ENCODE data around the gene HECTD4. TPM values are rescaled to one million over a fixed set of nuclear protein-coding genes. Genes with fewer than 3 reads are reported as not detected.

The HECTD4 gene
- total RNA-seq, 2 experiments from 2014 or later, result 37.5 to 39.4 TPM

- Mint-ChIP-seq H3K27ac (no peak overlapping the region), H3K4me1 (peaks cover 4% of the 10 kb centered on the region), H3K9me3 (no peaks in the 10 kb centered on the region), H3K27me3 (no peaks in the 10 kb centered on the region), H3K36me3 (ENCODE audit: low read depth) (peaks cover 12% of the 10 kb centered on the region), H3K4me3 (no peak overlapping the region)
- DNase-seq, result no peak
- POLR2A ChIA-PET, result no interaction called here
- CTCF ChIA-PET, result no interaction called here
Observed at GRCh38 chr12:112321245-112321644, 61.0 kb downstream of the HECTD4 start.

GRCh38 chr12:112319395-112319794, 62.8 kb downstream of the HECTD4 start:
- DNase-seq, result no peak
- ChIA-PET POLR2A (no interaction called here), CTCF (no interaction called here)
- H3K4me1 Mint-ChIP-seq, result peaks cover 4% of the 10 kb centered on the region
- H3K9me3 Mint-ChIP-seq, result no peaks in the 10 kb centered on the region
- no peaks in the 10 kb centered on the region for H3K27me3 Mint-ChIP-seq
- H3K36me3 Mint-ChIP-seq (ENCODE audit: low read depth), result peaks cover 18% of the 10 kb centered on the region
- no peak overlapping the region for H3K27ac Mint-ChIP-seq
- H3K4me3 Mint-ChIP-seq, result no peak overlapping the region

GRCh38 chr12:112317481-112317880, 64.8 kb downstream of the HECTD4 start:
- no peaks in the 10 kb centered on the region for H3K4me1 Mint-ChIP-seq
- H3K9me3 Mint-ChIP-seq, result no peaks in the 10 kb centered on the region
- H3K27ac Mint-ChIP-seq, result no peak overlapping the region
- no peak for DNase-seq
- POLR2A ChIA-PET, result no interaction called here
- H3K27me3 Mint-ChIP-seq, result no peaks in the 10 kb centered on the region
- CTCF ChIA-PET, result no interaction called here
- peaks cover 24% of the 10 kb centered on the region for H3K36me3 Mint-ChIP-seq (ENCODE audit: low read depth)
- H3K4me3 Mint-ChIP-seq, result no peak overlapping the region

GRCh38 chr12:112314981-112315380, 67.2 kb downstream of the HECTD4 start:
- no peak for DNase-seq
- POLR2A ChIA-PET, result no interaction called here
- Mint-ChIP-seq H3K9me3 (no peaks in the 10 kb centered on the region), H3K27me3 (no peaks in the 10 kb centered on the region), H3K27ac (no peak overlapping the region), H3K36me3 (ENCODE audit: low read depth) (peaks cover 33% of the 10 kb centered on the region), H3K4me1 (no peaks in the 10 kb centered on the region), H3K4me3 (no peak overlapping the region)
- CTCF ChIA-PET, result no interaction called here

- peaks cover 33% of the 10 kb centered on the region for H3K36me3 Mint-ChIP-seq (ENCODE audit: low read depth)
- no peak overlapping the region for H3K27ac Mint-ChIP-seq
- DNase-seq, result no peak
- POLR2A ChIA-PET, result no interaction called here
- H3K4me1 Mint-ChIP-seq, result peaks cover 8% of the 10 kb centered on the region
- no peaks in the 10 kb centered on the region for H3K9me3 Mint-ChIP-seq
- CTCF ChIA-PET, result interaction anchor here (0.9 kb wide), 1 partner anchor 12 kb away, joined by 3 read pairs; no protein-coding TSS in a partner anchor
- H3K4me3 Mint-ChIP-seq, result no peak overlapping the region
- no peaks in the 10 kb centered on the region for H3K27me3 Mint-ChIP-seq
Observed at GRCh38 chr12:112309797-112310196, 72.4 kb downstream of the HECTD4 start.

GRCh38 chr12:112308652-112309051, 73.6 kb downstream of the HECTD4 start:
- Mint-ChIP-seq H3K27me3 (no peaks in the 10 kb centered on the region), H3K4me3 (no peak overlapping the region), H3K27ac (no peak overlapping the region), H3K4me1 (peaks cover 8% of the 10 kb centered on the region), H3K9me3 (no peaks in the 10 kb centered on the region), H3K36me3 (ENCODE audit: low read depth) (peaks cover 34% of the 10 kb centered on the region)
- ChIA-PET CTCF (no interaction called here), POLR2A (no interaction called here)
- DNase-seq, result no peak

GRCh38 chr12:112308161-112308560, 74.1 kb downstream of the HECTD4 start:
- peaks cover 13% of the 10 kb centered on the region for H3K4me1 Mint-ChIP-seq
- CTCF ChIA-PET, result no interaction called here
- DNase-seq, result no peak
- POLR2A ChIA-PET, result no interaction called here
- no peak overlapping the region for H3K27ac Mint-ChIP-seq
- H3K9me3 Mint-ChIP-seq, result no peaks in the 10 kb centered on the region
- H3K4me3 Mint-ChIP-seq, result no peak overlapping the region
- H3K36me3 Mint-ChIP-seq (ENCODE audit: low read depth), result peaks cover 37% of the 10 kb centered on the region
- no peaks in the 10 kb centered on the region for H3K27me3 Mint-ChIP-seq

GRCh38 chr12:112307317-112308011, 74.8 kb downstream of the HECTD4 start:
- Mint-ChIP-seq H3K9me3 (no peaks in the 10 kb centered on the region), H3K4me3 (no peak overlapping the region), H3K27ac (no peak overlapping the region), H3K4me1 (peaks cover 18% of the 10 kb centered on the region), H3K36me3 (ENCODE audit: low read depth) (peaks cover 37% of the 10 kb centered on the region), H3K27me3 (no peaks in the 10 kb centered on the region)
- CTCF ChIA-PET, result no interaction called here
- DNase-seq, result no peak
- POLR2A ChIA-PET, result no interaction called here

GRCh38 chr12:112305951-112306350, 76.3 kb downstream of the HECTD4 start:
- Mint-ChIP-seq H3K27me3 (no peaks in the 10 kb centered on the region), H3K9me3 (no peaks in the 10 kb centered on the region), H3K27ac (no peak overlapping the region), H3K36me3 (ENCODE audit: low read depth) (peaks cover 30% of the 10 kb centered on the region), H3K4me1 (peaks cover 18% of the 10 kb centered on the region), H3K4me3 (no peak overlapping the region)
- ChIA-PET POLR2A (no interaction called here), CTCF (interaction anchor here (0.6 kb wide), 1 partner anchor 46 kb away, joined by 4 read pairs; no protein-coding TSS in a partner anchor)
- no peak for DNase-seq

GRCh38 chr12:112304436-112304835, 77.8 kb downstream of the HECTD4 start:
- H3K27ac Mint-ChIP-seq, result no peak overlapping the region
- no peaks in the 10 kb centered on the region for H3K27me3 Mint-ChIP-seq
- peaks cover 27% of the 10 kb centered on the region for H3K36me3 Mint-ChIP-seq (ENCODE audit: low read depth)
- no peak overlapping the region for H3K4me3 Mint-ChIP-seq
- CTCF ChIA-PET, result no interaction called here
- no peak for DNase-seq
- no peaks in the 10 kb centered on the region for H3K9me3 Mint-ChIP-seq
- peaks cover 15% of the 10 kb centered on the region for H3K4me1 Mint-ChIP-seq
- POLR2A ChIA-PET, result no interaction called here

GRCh38 chr12:112303799-112304198, 78.4 kb downstream of the HECTD4 start:
- Mint-ChIP-seq H3K36me3 (ENCODE audit: low read depth) (peaks cover 23% of the 10 kb centered on the region), H3K4me3 (no peak overlapping the region), H3K9me3 (no peaks in the 10 kb centered on the region), H3K4me1 (peaks cover 14% of the 10 kb centered on the region), H3K27me3 (no peaks in the 10 kb centered on the region), H3K27ac (no peak overlapping the region)
- CTCF ChIA-PET, result no interaction called here
- no peak for DNase-seq
- POLR2A ChIA-PET, result no interaction called here

GRCh38 chr12:112303004-112303403, 79.2 kb downstream of the HECTD4 start:
- peak overlapping the region; percentile 57 for H3K27ac Mint-ChIP-seq
- H3K9me3 Mint-ChIP-seq, result no peaks in the 10 kb centered on the region
- DNase-seq, result peak; percentile 67

GRCh38 chr12:112299704-112300103, 82.5 kb downstream of the HECTD4 start:
- Mint-ChIP-seq H3K4me1 (peaks cover 11% of the 10 kb centered on the region), H3K4me3 (no peak overlapping the region), H3K27ac (no peak overlapping the region), H3K36me3 (ENCODE audit: low read depth) (peaks cover 12% of the 10 kb centered on the region), H3K9me3 (no peaks in the 10 kb centered on the region), H3K27me3 (no peaks in the 10 kb centered on the region)
- ChIA-PET POLR2A (no interaction called here), CTCF (no interaction called here)
- DNase-seq, result no peak

More at GRCh38 chr12:112303004-112303403, 79.2 kb downstream of the HECTD4 start:
- no peaks in the 10 kb centered on the region for H3K27me3 Mint-ChIP-seq
- no peak overlapping the region for H3K4me3 Mint-ChIP-seq
- ChIA-PET CTCF (interaction anchor here (0.7 kb wide), 3 partner anchors 148 to 1289 kb away, joined by 3 to 4 read pairs (median 3); no protein-coding TSS in a partner anchor), POLR2A (no interaction called here)
- peaks cover 14% of the 10 kb centered on the region for H3K4me1 Mint-ChIP-seq
- H3K36me3 Mint-ChIP-seq (ENCODE audit: low read depth), result peaks cover 23% of the 10 kb centered on the region

GRCh38 chr12:112297188-112297587, 85.0 kb downstream of the HECTD4 start:
- no peak for DNase-seq
- H3K36me3 Mint-ChIP-seq (ENCODE audit: low read depth), result peaks cover 3% of the 10 kb centered on the region
- ChIA-PET CTCF (no interaction called here), POLR2A (no interaction called here)
- peaks cover 1% of the 10 kb centered on the region for H3K9me3 Mint-ChIP-seq
- H3K4me3 Mint-ChIP-seq, result no peak overlapping the region
- peaks cover 2% of the 10 kb centered on the region for H3K4me1 Mint-ChIP-seq
- H3K27ac Mint-ChIP-seq, result no peak overlapping the region
- no peaks in the 10 kb centered on the region for H3K27me3 Mint-ChIP-seq
